OCI-LY1 (cell line): ENCODE results near the gene NLRP14.

ENCODE experiments used
- H2AFZ ChIP-seq: fragments of 200-600 bp; sonication (generic), shearing (Covaris generic); 2 replicates; pipeline ENCODE4 v1.6.0; 2014; ENCODE audit warnings: antibody characterized with exemption, mild to moderate bottlenecking, low read length
- H3F3A ChIP-seq: fragments of 200-600 bp; sonication (generic), shearing (Covaris generic); 2 replicates; pipeline ENCODE4 v1.6.0; 2014; ENCODE audit warnings: mild to moderate bottlenecking, antibody characterized with exemption, low read length, moderate library complexity; ENCODE audit not compliant: insufficient read depth
- H3K27ac ChIP-seq: fragments of 200-600 bp; sonication (generic); 2 replicates; pipeline ENCODE4 v1.5.1; 2014; ENCODE audit warnings: low read length, mixed run types, mild to moderate bottlenecking, low read depth; ENCODE audit not compliant: poor library complexity, severe bottlenecking
- H3K27me3 ChIP-seq: fragments of 200-600 bp; sonication (generic); 2 replicates; pipeline ENCODE4 v1.6.0; 2014; ENCODE audit warnings: antibody characterized with exemption, mild to moderate bottlenecking, low read length, moderate library complexity; ENCODE audit not compliant: insufficient read depth
- H3K36me3 ChIP-seq: fragments of 200-600 bp; sonication (generic); 2 replicates; pipeline ENCODE4 v1.6.1; 2014; ENCODE audit warnings: mild to moderate bottlenecking, antibody characterized with exemption, low read length, moderate library complexity, mixed read lengths; ENCODE audit not compliant: insufficient read depth
- H3K4me1 ChIP-seq: fragments of 200-600 bp; sonication (generic); 2 replicates; pipeline ENCODE4 v1.5.1; 2014; ENCODE audit warnings: mild to moderate bottlenecking, low read length, moderate library complexity; ENCODE audit not compliant: insufficient read depth, severe bottlenecking
- H3K4me2 ChIP-seq: fragments of 200-600 bp; sonication (generic), shearing (Covaris generic); 2 replicates; pipeline ENCODE4 v1.6.1; 2014; ENCODE audit warnings: low read length
- H3K4me3 ChIP-seq: fragments of 200-600 bp; sonication (generic); 2 replicates; pipeline ENCODE4 v1.5.1; 2014; ENCODE audit warnings: low read length, low read depth, mild to moderate bottlenecking, mixed read lengths; ENCODE audit not compliant: poor library complexity, severe bottlenecking
- H3K79me2 ChIP-seq: fragments of 200-600 bp; shearing (Covaris generic); 2 replicates; pipeline ENCODE4 v1.6.1; 2016; ENCODE audit warnings: mixed run types, low read length, mixed read lengths; ENCODE audit not compliant: insufficient read depth
- H3K9ac ChIP-seq: fragments of 200-600 bp; sonication (generic), shearing (Covaris generic); 2 replicates; pipeline ENCODE4 v1.6.1; 2014; ENCODE audit warnings: mild to moderate bottlenecking, low read length, mixed read lengths
- H3K9me2 ChIP-seq: fragments of 200-600 bp; sonication (generic), shearing (Covaris generic); 2 replicates; pipeline ENCODE4 v1.6.1; 2014; ENCODE audit warnings: low read depth, mild to moderate bottlenecking, low read length, mixed read lengths
- H3K9me3 ChIP-seq: fragments of 200-600 bp; shearing (Covaris generic); 2 replicates; pipeline ENCODE4 v1.6.1; 2014; ENCODE audit warnings: low read length, mixed read lengths
- H4K20me1 ChIP-seq: fragments of 200-600 bp; sonication (generic), shearing (Covaris generic); 2 replicates; pipeline ENCODE4 v1.6.0; 2016; ENCODE audit warnings: mild to moderate bottlenecking, low read length; ENCODE audit not compliant: insufficient read depth
- EZH2 ChIP-seq: fragments of 200-600 bp; sonication (generic), shearing (Covaris generic); IDR thresholded peaks from 2 replicates; pipeline ENCODE4 v1.8.0; 2017; ENCODE audit warnings: borderline replicate concordance, mixed run types, mild to moderate bottlenecking, antibody characterized with exemption, low read length, moderate library complexity, mixed read lengths
- TF ChIP-seq, protein P1 (sequence below): fragments of 200-600 bp; sonication (generic), shearing (Covaris generic); IDR thresholded peaks from 2 replicates; pipeline ENCODE4 v1.5.1; 2017; ENCODE audit warnings: mild to moderate bottlenecking, antibody characterized with exemption, low read length, moderate library complexity, mixed read lengths

NLRP14 gene

DNA sequence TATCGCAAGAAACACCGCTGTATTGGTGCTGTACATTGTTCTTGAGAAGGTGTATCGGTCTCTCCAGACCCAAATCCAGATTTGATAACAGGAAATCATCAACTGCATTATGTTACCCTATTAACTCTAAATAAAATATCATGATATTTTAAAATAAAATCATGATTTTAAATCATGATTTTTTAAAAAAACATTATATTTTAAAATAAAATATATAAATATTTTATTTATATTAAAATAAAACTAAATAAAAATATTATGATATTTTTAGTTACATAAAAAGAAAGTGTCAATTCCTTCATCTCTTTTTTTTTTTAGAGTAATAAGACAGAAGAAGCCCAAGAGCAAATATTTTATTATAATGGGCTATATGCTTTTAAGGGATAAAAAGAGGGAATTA is 96.1 kb downstream of the NLRP14 start:
- no peak overlapping the region for H2AFZ ChIP-seq
- no peaks in the 10 kb centered on the region for H4K20me1 ChIP-seq
- H3K4me2 ChIP-seq: no peak overlapping the region
- no peak overlapping the region for H3K27ac ChIP-seq
- no peak for TF ChIP-seq EZH2
- TF ChIP-seq, protein P1, sequence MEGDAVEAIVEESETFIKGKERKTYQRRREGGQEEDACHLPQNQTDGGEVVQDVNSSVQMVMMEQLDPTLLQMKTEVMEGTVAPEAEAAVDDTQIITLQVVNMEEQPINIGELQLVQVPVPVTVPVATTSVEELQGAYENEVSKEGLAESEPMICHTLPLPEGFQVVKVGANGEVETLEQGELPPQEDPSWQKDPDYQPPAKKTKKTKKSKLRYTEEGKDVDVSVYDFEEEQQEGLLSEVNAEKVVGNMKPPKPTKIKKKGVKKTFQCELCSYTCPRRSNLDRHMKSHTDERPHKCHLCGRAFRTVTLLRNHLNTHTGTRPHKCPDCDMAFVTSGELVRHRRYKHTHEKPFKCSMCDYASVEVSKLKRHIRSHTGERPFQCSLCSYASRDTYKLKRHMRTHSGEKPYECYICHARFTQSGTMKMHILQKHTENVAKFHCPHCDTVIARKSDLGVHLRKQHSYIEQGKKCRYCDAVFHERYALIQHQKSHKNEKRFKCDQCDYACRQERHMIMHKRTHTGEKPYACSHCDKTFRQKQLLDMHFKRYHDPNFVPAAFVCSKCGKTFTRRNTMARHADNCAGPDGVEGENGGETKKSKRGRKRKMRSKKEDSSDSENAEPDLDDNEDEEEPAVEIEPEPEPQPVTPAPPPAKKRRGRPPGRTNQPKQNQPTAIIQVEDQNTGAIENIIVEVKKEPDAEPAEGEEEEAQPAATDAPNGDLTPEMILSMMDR: no peak
- no peaks in the 10 kb centered on the region for H3K9me3 ChIP-seq
- no peaks in the 10 kb centered on the region for H3K9me2 ChIP-seq
- no peaks in the 10 kb centered on the region for H3K4me1 ChIP-seq
- no peak overlapping the region for H3K9ac ChIP-seq
- no peaks in the 10 kb centered on the region for H3K36me3 ChIP-seq
- no peaks in the 10 kb centered on the region for H3K79me2 ChIP-seq
- no peaks in the 10 kb centered on the region for H3F3A ChIP-seq
- no peak overlapping the region for H3K4me3 ChIP-seq
- no peaks in the 10 kb centered on the region; the same call in 1 of the 2 replicates for H3K27me3 ChIP-seq
